NAMALWA (cell line): ENCODE data around the gene HECTD4.
"Not testable (repeated sequence)": the region's sequence is repeated elsewhere in the genome, so short reads cannot be mapped to it uniquely, and the experiment has no call there.

Source experiments
- DNase-seq: peaks from one replicate; pipeline ENCODE4 v3.0.0-alpha.2; 2015; ENCODE audit warnings: low spot score

Gene HECTD4

GRCh38 chr12:112353393-112353792, 28.8 kb downstream of the HECTD4 start:
- no peak for DNase-seq

- no peak for DNase-seq
These were observed 29.3 kb downstream of the HECTD4 start for GRCh38 chr12:112352921-112353320.

- no peak for DNase-seq
These were observed 31.3 kb downstream of the HECTD4 start for GRCh38 chr12:112350593-112351592.

- DNase-seq, result no peak
These were observed 32.8 kb downstream of the HECTD4 start for GRCh38 chr12:112349431-112349830.

GRCh38 chr12:112348926-112349325, 33.3 kb downstream of the HECTD4 start:
- DNase-seq, result not testable (repeated sequence)

- peak; percentile 26 for DNase-seq
These were observed 34.6 kb downstream of the HECTD4 start for GRCh38 chr12:112347581-112347982.

GRCh38 chr12:112346194-112346593, 36.0 kb downstream of the HECTD4 start:
- no peak for DNase-seq

GRCh38 chr12:112344220-112344619, 38.0 kb downstream of the HECTD4 start:
- DNase-seq, result no peak

GRCh38 chr12:112342587-112342986, 39.6 kb downstream of the HECTD4 start:
- no peak for DNase-seq

- DNase-seq, result no peak
These were observed 41.0 kb downstream of the HECTD4 start for GRCh38 chr12:112341046-112341825.

GRCh38 chr12:112340230-112340629, 42.0 kb downstream of the HECTD4 start:
- no peak for DNase-seq

- DNase-seq, result not testable (repeated sequence)
These were observed 47.2 kb downstream of the HECTD4 start for GRCh38 chr12:112334999-112335398.

GRCh38 chr12:112333019-112333418, 49.2 kb downstream of the HECTD4 start:
- DNase-seq, result no peak

GRCh38 chr12:112331886-112332285, 50.3 kb downstream of the HECTD4 start:
- no peak for DNase-seq

GRCh38 chr12:112330706-112331105, 51.5 kb downstream of the HECTD4 start:
- no peak for DNase-seq

- DNase-seq, result no peak
These were observed 53.6 kb downstream of the HECTD4 start for GRCh38 chr12:112328456-112329124.

GRCh38 chr12:112327209-112327938, 54.9 kb downstream of the HECTD4 start:
- no peak for DNase-seq

- no peak for DNase-seq
These were observed 56.5 kb downstream of the HECTD4 start for GRCh38 chr12:112325622-112326207.

- DNase-seq, result no peak
These were observed 57.1 kb downstream of the HECTD4 start for GRCh38 chr12:112325157-112325556.

GRCh38 chr12:112322882-112323547, 59.2 kb downstream of the HECTD4 start:
- DNase-seq, result no peak

GRCh38 chr12:112322441-112322840, 59.8 kb downstream of the HECTD4 start:
- DNase-seq, result no peak
